Limb (tissue), 2 donors: ENCODE measurements around the gene FLNB.
A peak's percentile ranks its signal among the peaks of the same experiment; 100 is the strongest.
"Not testable (repeated sequence)": the region's sequence is repeated elsewhere in the genome, so short reads cannot be mapped to it uniquely, and the experiment has no call there.

Experiments used
- DNase-seq, 2 donors: peaks; one replicate each; pipeline ENCODE4 v3.0.0-alpha.2; 2016; ENCODE audit errors: extremely low spot score in 2 of 2

FLNB gene

DNA sequence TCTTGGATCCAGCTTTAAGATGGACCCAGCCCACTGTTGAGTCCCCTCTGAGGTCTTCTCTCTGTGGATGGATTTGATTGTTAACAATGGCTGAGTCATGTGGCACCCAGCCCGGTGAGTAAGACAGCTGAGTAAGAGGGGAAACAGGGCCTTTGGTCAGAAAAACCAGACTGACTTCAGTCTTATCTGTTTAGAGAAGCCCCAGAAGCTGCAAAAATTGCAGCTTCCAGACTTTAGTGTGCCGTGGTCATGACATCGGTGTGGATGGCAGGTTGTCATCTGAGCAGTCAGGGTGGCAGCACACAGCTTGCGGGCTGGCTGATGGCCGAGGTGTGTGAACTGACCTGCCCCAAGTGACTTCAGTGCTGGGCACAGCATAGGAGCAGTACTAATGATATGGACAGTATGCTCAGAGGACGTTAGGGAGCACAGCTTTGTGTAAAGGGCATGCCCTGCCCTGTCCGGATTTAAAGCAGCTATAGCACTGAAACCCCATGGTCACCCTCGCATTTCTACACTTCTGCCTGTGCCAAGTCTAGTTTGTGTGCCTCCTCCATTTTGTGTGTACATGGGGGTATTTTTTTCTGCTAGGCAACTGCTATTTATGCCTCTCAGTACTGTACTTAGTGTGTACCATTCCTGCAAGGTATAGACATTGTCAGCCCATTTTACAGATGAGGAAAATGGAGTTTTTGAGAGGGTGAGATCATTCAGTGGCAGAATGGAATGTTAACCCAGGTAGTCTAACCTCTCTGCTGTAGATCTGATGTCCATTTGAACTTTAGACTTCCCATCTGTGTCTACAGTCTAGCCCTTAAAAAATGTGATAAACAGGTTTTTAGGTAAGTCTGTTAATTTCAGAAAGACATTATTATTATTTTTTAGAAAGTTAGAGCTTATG lies 44.4 kb downstream of the FLNB start:
- peak in 1 of 2 donors; percentile 62 for DNase-seq

DNA sequence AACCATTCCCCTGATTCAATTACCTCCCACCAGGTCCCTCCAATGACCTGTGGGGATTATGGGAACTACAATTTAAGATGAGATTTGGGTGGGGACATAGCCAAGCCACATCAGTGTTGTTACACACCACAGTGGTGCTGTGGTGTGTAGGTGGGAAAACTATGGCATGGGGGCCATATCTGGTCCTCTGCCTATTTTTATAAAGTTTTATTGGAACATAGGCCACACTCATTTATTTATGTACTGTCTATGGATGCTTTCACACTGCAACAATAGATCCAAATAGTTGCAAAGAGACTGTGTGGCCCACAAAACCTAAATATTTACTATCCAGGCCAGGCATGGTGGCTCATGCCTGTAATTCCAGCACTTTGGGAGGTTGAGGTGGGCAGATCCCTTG lies 46.4 kb downstream of the FLNB start:
- no peak for DNase-seq

GRCh38 chr3:58055314-58055713 lies 47.1 kb downstream of the FLNB start:
- DNase-seq, result no peak

- not testable (repeated sequence) for DNase-seq
These were observed 47.7 kb downstream of the FLNB start for GRCh38 chr3:58055891-58056290.

GRCh38 chr3:58058361-58059263 lies 50.4 kb downstream of the FLNB start:
- no peak for DNase-seq

DNA sequence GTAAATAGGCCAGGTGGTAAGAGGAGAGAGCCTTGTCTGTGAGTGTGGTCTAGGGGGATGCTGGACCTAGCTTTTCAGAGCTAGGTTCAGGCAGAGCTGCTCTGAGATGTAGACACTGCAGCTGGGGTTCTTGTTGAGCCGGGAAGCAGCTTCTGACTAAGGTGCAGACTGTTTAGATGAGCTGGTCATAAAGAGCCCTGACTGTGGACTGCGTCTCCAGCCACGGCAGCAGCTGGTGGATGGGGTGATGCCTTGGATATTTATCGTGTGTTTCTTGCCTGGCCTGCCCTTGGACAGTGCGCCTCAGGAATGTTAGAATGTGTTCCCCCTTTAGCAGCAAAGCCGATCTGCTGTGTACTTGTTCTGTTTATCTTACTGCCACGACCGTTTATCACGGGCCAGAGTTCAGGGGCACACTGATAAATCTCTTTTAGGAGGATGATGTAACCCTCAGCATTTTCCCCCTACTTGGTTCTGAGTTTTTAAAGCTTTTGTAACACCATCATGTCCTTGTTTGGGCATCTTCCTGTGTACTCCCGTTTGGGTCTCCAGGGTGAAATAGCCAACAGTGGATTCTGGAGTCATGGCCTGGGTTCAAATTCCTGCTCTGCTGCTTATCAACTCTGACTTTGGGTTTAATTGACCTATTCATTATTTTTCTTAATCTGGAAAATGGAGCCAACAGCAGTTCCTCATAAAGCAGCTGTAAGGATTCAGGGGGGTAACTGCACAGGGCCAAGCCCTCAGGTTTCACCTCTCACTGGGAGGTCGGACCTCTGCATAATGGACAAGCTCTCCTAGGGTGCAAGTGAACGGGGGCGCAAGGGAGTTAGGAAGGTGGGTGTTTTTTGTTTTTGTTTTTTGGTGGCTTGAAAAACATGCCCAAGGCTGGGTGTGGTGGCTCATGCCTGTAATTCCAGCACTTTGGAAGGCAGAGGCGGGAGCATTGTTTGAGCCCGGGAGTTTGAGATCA lies 51.4 kb downstream of the FLNB start:
- DNase-seq, result no peak

DNA sequence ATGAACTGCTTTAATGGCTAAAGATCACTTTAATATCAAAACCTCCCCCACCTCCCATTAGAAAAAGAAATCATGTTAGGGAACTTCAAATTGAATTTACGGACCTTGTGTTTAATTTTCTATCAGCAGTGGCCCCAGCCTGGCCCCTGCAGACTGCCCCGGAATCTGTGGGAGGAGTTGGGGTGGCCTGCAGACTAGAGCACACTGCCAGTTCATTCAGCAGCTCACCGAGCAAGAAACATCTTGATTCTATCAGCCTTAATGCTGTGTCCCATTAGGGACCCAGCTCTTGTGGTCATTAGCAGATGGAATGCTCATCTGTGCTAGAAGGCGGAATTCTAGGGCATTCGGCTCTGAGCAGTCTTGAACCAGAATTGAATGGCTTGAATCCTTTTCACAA lies 54.2 kb downstream of the FLNB start:
- DNase-seq, result peak in 1 of 2 donors; percentile 72

DNA sequence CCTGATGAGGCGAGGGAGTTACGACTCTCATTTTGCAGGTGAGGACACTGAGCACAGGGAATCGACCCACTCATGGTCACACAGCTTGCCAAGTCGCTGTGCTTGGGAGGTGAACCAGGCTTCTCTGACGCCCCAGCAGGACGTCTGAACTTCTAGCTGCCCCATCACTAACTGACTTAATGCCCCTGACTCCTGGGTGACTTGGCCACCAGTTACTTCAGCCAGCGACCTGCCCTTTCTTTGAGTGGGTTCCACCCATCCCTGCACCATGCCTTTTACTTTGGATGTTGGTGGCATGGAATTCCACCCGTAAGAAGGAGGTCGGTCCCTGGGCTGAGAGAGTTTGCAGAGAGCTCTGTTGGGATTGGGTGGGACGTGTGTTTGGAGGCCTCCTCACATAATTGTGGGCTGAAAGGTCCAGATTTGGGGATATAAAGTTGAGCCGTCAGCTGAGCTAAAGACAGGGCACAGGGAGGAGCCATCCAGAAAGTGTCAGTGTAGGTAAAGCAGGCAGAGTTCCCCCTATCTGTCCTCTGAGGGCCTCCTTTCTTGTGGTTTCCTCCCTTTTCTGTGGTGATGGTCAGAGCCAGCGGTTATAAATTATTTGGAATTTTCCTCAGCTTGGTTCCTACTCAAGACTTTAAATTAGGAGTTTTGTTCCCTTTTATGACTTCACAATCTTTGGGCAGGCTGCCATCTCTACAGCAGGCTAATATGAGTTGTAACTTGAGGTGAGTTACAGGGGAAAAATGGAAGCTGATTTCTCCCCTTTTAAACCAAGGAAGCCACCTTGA lies 55.0 kb downstream of the FLNB start:
- DNase-seq, result peak in 1 of 2 donors; percentile 69

GRCh38 chr3:58064923-58065638 lies 56.9 kb downstream of the FLNB start:
- no peak for DNase-seq

GRCh38 chr3:58065700-58066167 lies 57.5 kb downstream of the FLNB start:
- DNase-seq, result no peak

DNA sequence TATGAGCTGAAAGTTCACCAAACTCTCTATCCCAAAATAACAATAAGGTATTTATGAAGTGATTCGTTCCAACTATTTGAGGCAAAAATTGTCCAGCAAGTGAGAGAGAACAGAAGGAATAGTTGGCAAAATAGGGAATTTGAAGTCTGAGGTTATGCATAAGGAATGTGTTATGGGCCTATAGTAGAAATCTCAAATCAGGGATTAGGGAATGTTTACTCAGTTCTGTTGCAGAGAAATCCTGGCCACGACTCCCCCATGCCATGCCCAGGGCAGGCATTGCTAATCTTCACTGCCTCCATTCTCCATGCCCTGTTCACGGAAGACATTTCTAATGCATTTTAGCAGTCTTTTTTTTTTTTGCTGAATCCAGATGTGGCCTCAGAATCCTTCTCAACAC lies 58.6 kb downstream of the FLNB start:
- DNase-seq, result no peak

DNA sequence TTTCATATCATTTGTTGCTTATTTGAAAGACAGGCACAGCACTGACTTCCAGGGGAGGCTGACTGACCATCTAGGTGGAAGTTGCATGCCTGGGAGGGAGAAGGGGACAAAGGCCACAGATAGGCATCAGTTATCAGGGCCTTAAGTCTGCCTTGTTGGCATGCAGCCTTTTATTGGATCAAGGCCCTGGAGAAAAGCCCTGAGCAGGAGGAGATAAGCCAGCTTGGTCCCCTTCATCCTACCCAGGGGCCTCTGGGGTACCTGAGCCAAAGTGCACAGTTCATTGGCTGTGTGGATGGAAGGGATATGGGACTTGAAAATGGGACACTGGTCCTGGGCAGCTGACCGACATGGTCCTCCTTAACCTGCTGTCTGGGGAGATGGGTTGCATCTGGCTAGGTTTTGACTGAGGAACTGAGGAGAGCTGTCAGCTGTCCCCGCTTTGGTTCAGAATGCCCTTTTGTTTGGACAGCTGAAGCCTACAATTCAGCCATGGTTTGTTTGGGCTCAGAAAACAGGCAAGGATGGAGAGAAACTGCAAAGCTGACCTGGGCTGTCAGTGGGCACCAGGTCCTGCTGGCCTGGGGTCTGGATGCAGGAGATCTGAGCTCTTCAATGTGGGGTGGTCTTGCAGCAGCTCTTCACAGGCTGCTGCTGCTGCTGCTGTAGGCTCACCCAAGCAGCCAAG lies 60.0 kb downstream of the FLNB start:
- DNase-seq, result no peak

DNA sequence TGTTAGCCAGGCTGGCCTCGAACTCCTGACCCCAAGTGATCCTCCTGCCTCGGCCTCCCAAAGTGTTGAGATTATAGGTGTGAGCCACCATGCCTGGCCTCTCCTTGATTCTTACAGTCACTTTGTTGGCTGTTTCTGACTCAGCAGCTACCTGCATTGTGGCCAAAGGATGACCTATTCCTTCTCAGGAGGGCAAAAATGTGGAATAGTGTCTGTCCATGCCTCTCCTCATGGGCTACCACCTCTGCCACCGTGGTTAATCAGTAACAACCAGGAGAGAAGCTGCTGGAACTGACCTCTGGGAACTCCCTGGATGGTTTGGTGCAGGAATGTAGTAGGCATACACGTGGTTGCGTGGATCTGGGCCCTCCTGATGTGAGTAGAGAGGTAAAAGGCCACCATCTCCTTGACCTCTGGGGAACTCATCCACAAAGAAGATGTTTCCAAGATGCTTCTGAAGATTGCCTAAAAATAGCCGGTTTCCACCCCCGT lies 63.3 kb downstream of the FLNB start:
- DNase-seq, result no peak

DNA sequence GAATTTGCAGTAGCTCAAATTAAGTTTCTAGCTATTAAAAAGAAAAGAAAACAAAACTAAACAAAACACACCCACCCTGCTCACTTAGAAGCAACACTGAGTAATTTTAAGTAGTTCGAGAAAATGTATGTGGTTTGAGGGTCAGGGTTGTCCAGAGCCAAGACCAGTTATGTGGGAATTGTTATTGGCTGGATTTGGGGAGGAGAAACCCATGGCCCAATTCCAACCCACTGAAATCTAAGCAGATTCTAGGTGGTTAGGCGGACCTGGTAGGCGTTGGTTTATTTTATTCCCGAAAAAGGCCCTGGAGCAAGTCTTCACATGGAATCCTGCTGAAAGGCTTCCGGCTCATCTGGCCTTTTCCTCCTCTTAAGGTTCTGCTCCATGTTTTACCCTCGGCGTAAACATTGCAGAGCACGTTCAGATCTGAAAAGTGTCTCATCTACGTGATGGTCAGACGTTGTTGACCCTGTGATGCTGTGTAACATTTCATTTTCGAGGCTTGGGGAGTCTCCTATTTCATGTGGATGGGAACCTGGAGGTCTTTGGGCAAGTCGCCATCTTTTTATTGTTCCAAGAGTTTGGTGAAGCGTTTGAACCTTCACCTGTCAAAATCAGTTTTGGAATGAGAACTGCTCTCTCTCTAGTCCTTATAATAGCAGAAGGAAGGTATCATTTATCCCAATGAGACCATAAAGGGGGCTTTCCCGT lies 64.0 kb downstream of the FLNB start:
- DNase-seq, result no peak

GRCh38 chr3:58072763-58073130 lies 64.5 kb downstream of the FLNB start:
- no peak for DNase-seq

GRCh38 chr3:58073301-58074108 lies 65.3 kb downstream of the FLNB start:
- DNase-seq, result no peak

DNA sequence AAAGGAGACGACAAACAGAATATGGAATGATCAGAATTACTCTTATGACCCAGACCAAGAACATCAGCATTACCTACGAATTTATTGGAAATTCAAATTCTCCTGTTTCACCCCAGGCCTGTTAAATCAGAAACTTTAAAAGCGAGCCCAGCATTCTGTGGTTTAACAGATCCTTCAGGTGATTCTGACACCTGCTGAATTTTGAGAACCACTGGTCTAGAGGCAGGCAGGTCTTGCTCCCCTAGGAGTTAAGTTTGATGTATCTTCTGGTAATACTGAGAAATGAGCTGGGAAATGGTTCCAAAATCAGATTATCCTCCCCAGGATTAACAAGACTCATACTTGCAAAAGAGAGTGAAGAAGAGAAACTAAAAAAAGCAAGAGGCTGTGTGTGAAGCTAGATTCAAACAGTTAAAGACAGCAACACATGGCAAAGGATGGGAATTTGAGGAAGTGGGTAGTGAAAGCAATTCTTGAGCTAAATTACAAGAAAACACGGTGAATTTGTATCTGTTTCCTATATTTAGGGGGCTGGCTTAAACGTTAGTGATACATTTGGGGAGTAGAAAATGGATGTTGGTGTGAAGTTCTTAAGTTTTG lies 66.0 kb downstream of the FLNB start:
- DNase-seq, result no peak
